CD4-positive, CD25-positive, alpha-beta regulatory T cell (primary cell): Measurements from ENCODE around the gene TMC6. TPM values are rescaled to one million over a fixed set of nuclear protein-coding genes. Genes with fewer than 3 reads are reported as not detected.

Source experiments
- ATAC-seq, 2 donors: fragments of 150-1000 bp; cut with Tn5 transposase; one replicate each; pipeline ENCODE4 v1.10.0; 2021; ENCODE audit warnings: low read depth in 2 of 2, moderate number of reproducible peaks in 2 of 2, moderate library complexity in 1 of 2
- DNase-seq, 3 donors: peaks; one replicate each; pipeline versions ENCODE4 v3.0.0 to v3.0.0-alpha.2; 2012 to 2022; ENCODE audit warnings: mixed read lengths in 1 of 3
- H3K27ac ChIP-seq: one replicate; pipeline ENCODE4 v1.7.0; 2013; ENCODE audit warnings: mild to moderate bottlenecking, low read length; ENCODE audit not compliant: insufficient read depth, poor library complexity, severe bottlenecking
- H3K27me3 ChIP-seq: one replicate; pipeline ENCODE4 v1.7.0; 2013; ENCODE audit warnings: low read length; ENCODE audit not compliant: control insufficient read depth, insufficient read depth
- H3K36me3 ChIP-seq: one replicate; pipeline ENCODE4 v1.7.0; 2013; ENCODE audit warnings: mild to moderate bottlenecking, low read length, moderate library complexity; ENCODE audit not compliant: control insufficient read depth, insufficient read depth
- H3K4me1 ChIP-seq: 2 replicates; pipeline ENCODE4 v1.7.0; 2013; ENCODE audit warnings: mild to moderate bottlenecking, low read length; ENCODE audit not compliant: insufficient read depth, control insufficient read depth, poor library complexity, severe bottlenecking
- H3K4me3 ChIP-seq: one replicate; pipeline ENCODE4 v1.7.0; 2013; ENCODE audit warnings: low read depth, mild to moderate bottlenecking, low read length, moderate library complexity
- H3K9me3 ChIP-seq, 2 experiments: 1 replicate in 1 of 2; 2 replicates in 1 of 2; pipeline ENCODE4 v1.7.0; 2013; ENCODE audit warnings: low read length in 2 of 2, mild to moderate bottlenecking in 1 of 2, moderate library complexity in 1 of 2; ENCODE audit not compliant: control insufficient read depth in 2 of 2
- H3K27ac Mint-ChIP-seq, 3 donors: one replicate each; pipeline ENCODE4 v1.8.0; 2020 to 2022; ENCODE audit warnings: mild to moderate bottlenecking in 3 of 3, mixed read lengths in 3 of 3, moderate library complexity in 2 of 3
- H3K27me3 Mint-ChIP-seq: one replicate; pipeline ENCODE4 v1.8.0; 2022; ENCODE audit warnings: mild to moderate bottlenecking, mixed read lengths
- H3K36me3 Mint-ChIP-seq: one replicate; pipeline ENCODE4 v1.8.0; 2020; ENCODE audit warnings: mixed read lengths
- H3K4me1 Mint-ChIP-seq, 4 donors: one replicate each; pipeline ENCODE4 v1.8.0; 2020 to 2022; ENCODE audit warnings: mixed read lengths in 4 of 4, mild to moderate bottlenecking in 1 of 4
- H3K4me3 Mint-ChIP-seq, 4 donors: one replicate each; pipeline ENCODE4 v1.8.0; 2020 to 2022; ENCODE audit warnings: mild to moderate bottlenecking in 4 of 4, mixed read lengths in 4 of 4, moderate library complexity in 3 of 4
- H3K9me3 Mint-ChIP-seq, 7 donors: one replicate each; pipeline ENCODE4 v1.8.0; 2020 to 2022; ENCODE audit warnings: mixed read lengths in 7 of 7, mild to moderate bottlenecking in 3 of 7, moderate library complexity in 2 of 7
- polyA plus RNA-seq, 4 donors: library from polyadenylated mRNA; unstranded; fragments of 300-500 nt; fragmentation: Illumina TruSeq; gene quantifications; one replicate each; pipeline ENCODE4 v1.2.3, GENCODE V29; 2021
- total RNA-seq: library from RNA; stranded (reverse); gene quantifications from one replicate; pipeline ENCODE4 v1.2.3, GENCODE V29; 2022

The TMC6 gene
- total and polyA plus RNA-seq, 5 donors from 2014 or later: 160 to 727 (median 234) TPM

DNA sequence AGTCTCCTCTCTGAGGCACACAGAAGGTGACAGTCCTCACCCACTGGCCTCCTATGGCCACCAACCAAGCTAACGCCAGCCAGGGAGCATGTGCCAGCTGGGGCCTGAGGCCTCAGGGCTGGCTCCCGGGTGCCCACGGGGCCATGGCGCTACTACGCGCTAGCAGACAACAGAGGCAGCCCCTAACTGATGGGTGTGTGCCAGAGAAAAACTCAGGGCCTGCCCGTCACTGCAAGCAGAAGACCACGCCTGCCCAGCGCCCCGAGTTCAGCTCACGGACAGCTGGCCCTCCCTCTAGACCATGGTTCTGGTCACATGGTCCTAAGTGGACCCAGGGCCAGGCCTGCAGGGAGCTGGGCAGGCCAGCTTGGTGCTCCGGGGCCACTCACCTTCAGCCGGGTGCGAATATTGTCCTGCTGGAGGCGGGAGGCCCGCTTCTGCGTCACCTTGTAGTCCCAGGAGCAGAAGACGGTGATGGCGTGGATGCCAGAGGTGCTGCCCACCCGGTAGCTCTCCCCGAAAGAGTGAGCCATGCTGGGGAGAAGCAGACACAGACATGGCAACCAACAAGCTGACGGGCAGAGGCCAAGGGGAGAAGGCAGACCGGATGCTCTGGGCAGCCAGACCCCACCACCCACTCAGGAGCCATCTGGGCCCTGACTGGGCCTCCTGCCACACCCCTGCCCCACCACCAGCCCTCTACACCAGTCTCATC, 6.2 kb downstream of the TMC6 start:
- ATAC-seq: no peak
- DNase-seq: no peak
- Histone ChIP-seq H3K9me3 (no peaks in the 10 kb centered on the region), H3K27ac (peak overlapping the region; percentile 92), H3K4me3 (no peak overlapping the region), H3K36me3 (peaks cover 67% of the 10 kb centered on the region), H3K4me1 (peaks cover 93% of the 10 kb centered on the region), H3K27me3 (no peaks in the 10 kb centered on the region)
- peaks cover 23% of the 10 kb centered on the region for H3K36me3 Mint-ChIP-seq
- peak overlapping the region; percentile 87 to 96 (median 92) for H3K4me3 Mint-ChIP-seq
- H3K27ac Mint-ChIP-seq: peak overlapping the region; percentile 89 to 99 (median 89)
- peaks cover 0 to 78% (median 25%) of the 10 kb centered on the region in 4 donors for H3K4me1 Mint-ChIP-seq
- peaks cover 0 to 1% (median 0%) of the 10 kb centered on the region in 7 donors for H3K9me3 Mint-ChIP-seq
- no peaks in the 10 kb centered on the region for H3K27me3 Mint-ChIP-seq

DNA sequence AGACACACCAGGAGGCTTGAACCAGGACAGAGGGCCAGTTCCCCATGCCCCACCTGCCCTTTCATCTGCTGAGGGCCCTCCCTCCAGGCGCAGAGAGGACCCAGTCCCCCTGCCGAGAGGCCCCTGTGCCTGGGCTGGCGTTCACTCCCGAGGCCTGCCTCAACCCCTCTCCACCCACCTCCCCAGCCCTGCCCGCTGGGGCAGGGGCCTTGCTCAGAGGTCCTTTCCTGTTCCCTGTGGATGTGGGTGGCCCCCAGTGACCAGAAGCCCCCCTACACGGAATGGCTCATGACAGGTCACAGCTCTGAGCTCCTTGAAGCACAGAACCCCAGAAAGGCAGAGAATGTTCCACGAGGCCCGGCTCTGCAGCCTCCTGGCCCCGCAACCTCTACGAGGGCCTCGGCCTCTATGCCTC, 6.7 kb downstream of the TMC6 start:
- Histone ChIP-seq H3K9me3 (no peaks in the 10 kb centered on the region), H3K4me3 (peak overlapping the region; percentile 44), H3K4me1 (peaks cover 93% of the 10 kb centered on the region), H3K27ac (peak overlapping the region; percentile 92), H3K36me3 (peaks cover 73% of the 10 kb centered on the region), H3K27me3 (no peaks in the 10 kb centered on the region)
- H3K4me1 Mint-ChIP-seq: peaks cover 0 to 77% (median 22%) of the 10 kb centered on the region in 4 donors
- no peak for DNase-seq
- H3K9me3 Mint-ChIP-seq: peaks cover 0 to 1% (median 0%) of the 10 kb centered on the region in 7 donors
- H3K27ac Mint-ChIP-seq: peak overlapping the region; percentile 89 to 99 (median 89)
- ATAC-seq: peak; percentile 1 to 3
- H3K4me3 Mint-ChIP-seq: peak overlapping the region; percentile 87 to 96 (median 92)
- no peaks in the 10 kb centered on the region for H3K27me3 Mint-ChIP-seq
- peaks cover 22% of the 10 kb centered on the region for H3K36me3 Mint-ChIP-seq

- ATAC-seq (peak; percentile 66 to 67), DNase-seq (peak in 2 of 3 donors; percentile 81 to 91)
- peaks cover 24% of the 10 kb centered on the region for H3K36me3 Mint-ChIP-seq
- H3K27me3 Mint-ChIP-seq: no peaks in the 10 kb centered on the region
- peak overlapping the region; percentile 89 to 99 (median 89) for H3K27ac Mint-ChIP-seq
- peaks cover 78% of the 10 kb centered on the region for H3K36me3 ChIP-seq
- H3K4me3 ChIP-seq: peak overlapping the region; percentile 44
- H3K9me3 Mint-ChIP-seq: peaks cover 0 to 1% (median 0%) of the 10 kb centered on the region in 7 donors
- no peaks in the 10 kb centered on the region for H3K9me3 ChIP-seq
- H3K27me3 ChIP-seq: no peaks in the 10 kb centered on the region
- H3K27ac ChIP-seq: peak overlapping the region; percentile 92
- peaks cover 87% of the 10 kb centered on the region for H3K4me1 ChIP-seq
- H3K4me3 Mint-ChIP-seq: peak overlapping the region; percentile 87 to 96 (median 92)
- H3K4me1 Mint-ChIP-seq: peaks cover 0 to 71% (median 21%) of the 10 kb centered on the region in 4 donors
Measured at GRCh38 chr17:78120971-78121800, 7.4 kb downstream of the TMC6 start.

GRCh38 chr17:78120537-78120936, 8.0 kb downstream of the TMC6 start:
- Mint-ChIP-seq H3K4me3 (peak overlapping the region; percentile 87 to 96 (median 90)), H3K27me3 (no peaks in the 10 kb centered on the region), H3K9me3 (peaks cover 0 to 1% (median 0%) of the 10 kb centered on the region in 7 donors), H3K4me1 (peaks cover 0 to 69% (median 21%) of the 10 kb centered on the region in 4 donors), H3K36me3 (peaks cover 24% of the 10 kb centered on the region), H3K27ac (peak overlapping the region in 2 of 3 donors; percentile 76 to 89)
- DNase-seq (no peak), ATAC-seq (no peak)
- H3K27ac ChIP-seq: peak overlapping the region; percentile 92
- H3K27me3 ChIP-seq: no peaks in the 10 kb centered on the region
- peaks cover 78% of the 10 kb centered on the region for H3K36me3 ChIP-seq
- H3K9me3 ChIP-seq: no peaks in the 10 kb centered on the region
- peaks cover 81% of the 10 kb centered on the region for H3K4me1 ChIP-seq
- H3K4me3 ChIP-seq: no peak overlapping the region

GRCh38 chr17:78118801-78119241, 9.7 kb downstream of the TMC6 start:
- Mint-ChIP-seq H3K36me3 (peaks cover 32% of the 10 kb centered on the region), H3K4me3 (no peak overlapping the region), H3K9me3 (peaks cover 0 to 1% (median 0%) of the 10 kb centered on the region in 7 donors), H3K27me3 (no peaks in the 10 kb centered on the region), H3K4me1 (peaks cover 0 to 68% (median 31%) of the 10 kb centered on the region in 4 donors), H3K27ac (no peak overlapping the region)
- H3K4me1 ChIP-seq: peaks cover 75% of the 10 kb centered on the region
- peaks cover 76% of the 10 kb centered on the region for H3K36me3 ChIP-seq
- H3K27ac ChIP-seq: peak overlapping the region; percentile 33
- DNase-seq (no peak), ATAC-seq (no peak)
- H3K27me3 ChIP-seq: no peaks in the 10 kb centered on the region
- H3K9me3 ChIP-seq: no peaks in the 10 kb centered on the region
- H3K4me3 ChIP-seq: no peak overlapping the region

DNA sequence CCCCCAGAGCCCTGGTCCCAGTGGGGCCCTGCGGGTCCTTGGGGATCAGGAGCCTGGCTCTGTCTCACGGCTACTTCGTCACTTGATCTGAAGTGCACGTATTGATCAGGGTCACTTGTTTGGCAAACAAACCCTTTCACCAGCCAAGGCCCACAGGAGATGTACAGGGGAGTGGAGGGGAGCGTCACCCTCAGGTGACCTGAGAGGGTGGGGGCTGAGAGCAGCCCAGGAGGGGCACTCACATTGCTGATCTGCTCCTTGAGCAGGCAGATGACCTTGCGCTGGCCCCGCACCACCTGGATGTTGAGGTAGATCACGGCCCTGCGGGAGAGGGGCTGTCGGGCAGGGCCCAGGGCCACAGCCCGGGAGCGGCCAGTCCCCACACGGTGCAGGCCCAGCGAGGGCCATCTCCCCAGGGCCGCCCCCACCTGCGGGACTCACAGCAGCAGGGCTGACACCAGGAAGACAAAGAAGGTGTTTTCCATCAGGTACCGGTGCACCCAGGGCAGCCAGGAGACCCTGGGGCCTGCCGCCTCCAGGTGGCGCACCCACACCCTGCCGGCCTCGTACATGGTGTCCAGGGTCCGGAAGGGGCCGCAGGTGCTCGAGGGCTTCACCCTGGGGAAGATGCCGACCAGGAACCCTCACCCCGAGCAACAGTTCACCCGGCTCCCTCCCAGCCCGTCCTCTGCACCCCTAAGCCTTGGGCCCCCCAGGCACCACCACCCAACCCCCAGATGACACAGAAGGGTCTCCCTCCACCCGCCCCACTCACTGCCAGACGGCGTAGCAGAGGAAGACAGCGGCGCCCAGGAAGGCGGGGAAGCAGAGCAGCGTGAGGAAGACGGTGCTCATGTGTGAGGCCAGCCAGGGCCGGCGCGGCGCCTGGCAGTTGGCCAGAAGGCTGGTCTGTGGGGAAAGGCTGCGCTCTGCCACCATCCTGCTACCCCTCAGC, 11.3 kb downstream of the TMC6 start:
- peak overlapping the region in 2 of 4 donors; percentile 41 to 72 for H3K4me3 Mint-ChIP-seq
- DNase-seq: no peak
- peaks cover 0 to 68% (median 35%) of the 10 kb centered on the region in 4 donors for H3K4me1 Mint-ChIP-seq
- no peak overlapping the region for H3K4me3 ChIP-seq
- no peaks in the 10 kb centered on the region for H3K27me3 ChIP-seq
- peaks cover 0 to 3% (median 0%) of the 10 kb centered on the region in 7 donors for H3K9me3 Mint-ChIP-seq
- H3K36me3 ChIP-seq: peaks cover 74% of the 10 kb centered on the region
- no peaks in the 10 kb centered on the region for H3K9me3 ChIP-seq
- no peaks in the 10 kb centered on the region for H3K27me3 Mint-ChIP-seq
- peaks cover 30% of the 10 kb centered on the region for H3K36me3 Mint-ChIP-seq
- peaks cover 75% of the 10 kb centered on the region for H3K4me1 ChIP-seq
- peak overlapping the region; percentile 33 for H3K27ac ChIP-seq
- no peak for ATAC-seq
- H3K27ac Mint-ChIP-seq: peak overlapping the region in 2 of 3 donors; percentile 32 to 76

DNA sequence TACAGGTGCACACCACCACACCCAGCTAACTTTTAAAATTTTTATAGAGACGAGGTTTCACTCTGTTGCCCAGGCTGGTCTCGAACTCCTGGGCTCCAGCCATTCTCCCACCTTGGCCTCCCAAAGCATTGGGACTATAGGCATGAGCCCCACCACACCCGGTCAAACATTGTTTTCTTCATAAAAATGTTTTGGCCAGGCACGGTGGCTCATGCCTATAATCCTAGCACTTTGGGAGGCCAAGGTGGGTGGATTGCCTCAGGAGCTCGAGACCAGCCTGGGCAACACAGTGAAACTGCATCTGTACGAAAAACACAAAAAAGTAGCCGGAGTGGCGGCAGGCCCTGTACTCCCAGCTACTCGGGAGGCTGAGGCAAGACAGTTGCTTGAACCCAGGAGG, 12.1 kb downstream of the TMC6 start:
- Histone ChIP-seq H3K27ac (no peak overlapping the region), H3K4me1 (peaks cover 68% of the 10 kb centered on the region), H3K36me3 (peaks cover 76% of the 10 kb centered on the region), H3K27me3 (no peaks in the 10 kb centered on the region), H3K4me3 (no peak overlapping the region), H3K9me3 (no peaks in the 10 kb centered on the region)
- H3K27me3 Mint-ChIP-seq: no peaks in the 10 kb centered on the region
- H3K9me3 Mint-ChIP-seq: peaks cover 0 to 3% (median 0%) of the 10 kb centered on the region in 7 donors
- H3K36me3 Mint-ChIP-seq: peaks cover 28% of the 10 kb centered on the region
- ATAC-seq: no peak
- no peak overlapping the region for H3K4me3 Mint-ChIP-seq
- no peak overlapping the region for H3K27ac Mint-ChIP-seq
- peaks cover 0 to 60% (median 31%) of the 10 kb centered on the region in 4 donors for H3K4me1 Mint-ChIP-seq
- DNase-seq: no peak
